ENCODE measurements around the gene JUND.

Gene JUND

GRCh38 chr19:18312092-18312534, 30.7 kb upstream of the JUND start:
- no peak for DNase-seq (ENCODE audit: low read depth)
- no peak for TF ChIP-seq CTCF (IDR thresholded peaks at IDR 0.05; ENCODE audit: low read length, missing control alignments)
- no peak overlapping the region for H3K4me3 ChIP-seq (replicated peaks; ENCODE audit: low read depth, low read length)

GRCh38 chr19:18311502-18312091, 30.2 kb upstream of the JUND start:
- no peak for TF ChIP-seq CTCF (IDR thresholded peaks at IDR 0.05; ENCODE audit: low read length, missing control alignments)
- no peak overlapping the region for H3K4me3 ChIP-seq (replicated peaks; ENCODE audit: low read depth, low read length)
- no peak for DNase-seq (ENCODE audit: low read depth)

GRCh38 chr19:18310966-18311365, 29.5 kb upstream of the JUND start:
- TF ChIP-seq CTCF (IDR thresholded peaks at IDR 0.05; ENCODE audit: low read length, missing control alignments): no peak
- DNase-seq (ENCODE audit: low read depth): no peak
- H3K4me3 ChIP-seq (replicated peaks; ENCODE audit: low read depth, low read length): no peak overlapping the region

GRCh38 chr19:18310118-18310909, 28.9 kb upstream of the JUND start:
- TF ChIP-seq CTCF (IDR thresholded peaks at IDR 0.05; ENCODE audit: low read length, missing control alignments): no peak
- no peak overlapping the region for H3K4me3 ChIP-seq (replicated peaks; ENCODE audit: low read depth, low read length)
- DNase-seq (ENCODE audit: low read depth): no peak

- H3K4me3 ChIP-seq (replicated peaks; ENCODE audit: low read depth, low read length): no peak overlapping the region
- DNase-seq (ENCODE audit: low read depth): no peak
- no peak for TF ChIP-seq CTCF (IDR thresholded peaks at IDR 0.05; ENCODE audit: low read length, missing control alignments)
Measured at GRCh38 chr19:18309525-18310064, 28.2 kb upstream of the JUND start.

- no peak for TF ChIP-seq CTCF (IDR thresholded peaks at IDR 0.05; ENCODE audit: low read length, missing control alignments)
- no peak overlapping the region for H3K4me3 ChIP-seq (replicated peaks; ENCODE audit: low read depth, low read length)
Measured at GRCh38 chr19:18308948-18309325, 27.5 kb upstream of the JUND start.

More at GRCh38 chr19:18308948-18309325, 27.5 kb upstream of the JUND start:
- DNase-seq (ENCODE audit: low read depth): no peak
